Endothelial cell of coronary artery (primary cell): ENCODE data around the gene MRFAP1L1. TPM values are rescaled to one million over a fixed set of nuclear protein-coding genes. Genes with fewer than 3 reads are reported as not detected.

Experiments used
- total RNA-seq: library from RNA; depleted of rRNA; stranded (reverse); fragments of >200 nt; gene quantifications from 2 replicates; pipeline ENCODE4 v1.2.3, GENCODE V29; 2014

MRFAP1L1 gene
- 51.9 and 52.5 TPM in 2 replicates for total RNA-seq

DNA sequence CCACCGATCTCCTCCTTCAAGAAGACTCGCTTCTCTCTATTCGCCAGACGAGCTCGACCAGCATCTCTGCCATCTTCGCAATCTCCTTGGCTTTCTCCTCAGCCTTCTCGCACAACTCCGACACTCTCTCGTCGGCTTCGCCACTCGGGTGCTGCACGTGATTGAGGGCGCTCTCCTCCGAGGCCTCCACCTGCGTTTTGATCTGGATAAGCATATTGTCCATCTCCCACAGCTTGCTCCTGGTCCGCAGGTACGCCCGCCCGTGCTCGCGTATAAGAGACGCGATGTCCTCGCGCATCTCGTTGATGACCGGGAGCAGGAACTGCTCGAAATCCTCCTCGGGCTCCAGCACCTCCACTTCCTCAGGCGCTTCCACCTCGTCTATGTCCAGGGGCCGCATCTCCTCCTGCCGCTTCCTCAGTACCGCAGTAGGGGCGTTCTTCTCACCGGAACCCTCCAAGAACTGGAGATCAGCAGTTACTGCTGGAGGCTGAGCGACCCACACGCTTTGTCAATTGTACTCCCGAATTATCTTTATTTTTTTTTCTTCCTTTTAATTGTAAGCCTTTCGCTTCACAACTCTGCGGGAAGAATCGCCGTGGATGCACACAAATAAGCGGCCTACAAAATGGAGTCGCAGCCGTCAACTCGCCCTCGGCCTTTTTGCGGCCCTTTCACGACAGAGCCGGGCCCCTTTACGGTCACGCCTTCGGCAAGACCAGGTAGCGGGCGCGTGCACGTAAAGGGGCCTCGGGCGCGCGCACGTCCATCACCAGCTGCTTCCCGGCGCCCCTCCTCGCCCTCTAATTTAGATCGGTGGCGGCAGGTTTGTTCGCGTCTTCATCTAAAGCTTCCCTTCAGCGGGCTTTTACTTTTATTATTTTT is at the start of gene MRFAP1L1:
TSS of gene MRFAP1L1 (minus strand) at position 636 of the 885 bp plus-strand sequence. CDS start at position 400, 236 bp downstream.

DNA sequence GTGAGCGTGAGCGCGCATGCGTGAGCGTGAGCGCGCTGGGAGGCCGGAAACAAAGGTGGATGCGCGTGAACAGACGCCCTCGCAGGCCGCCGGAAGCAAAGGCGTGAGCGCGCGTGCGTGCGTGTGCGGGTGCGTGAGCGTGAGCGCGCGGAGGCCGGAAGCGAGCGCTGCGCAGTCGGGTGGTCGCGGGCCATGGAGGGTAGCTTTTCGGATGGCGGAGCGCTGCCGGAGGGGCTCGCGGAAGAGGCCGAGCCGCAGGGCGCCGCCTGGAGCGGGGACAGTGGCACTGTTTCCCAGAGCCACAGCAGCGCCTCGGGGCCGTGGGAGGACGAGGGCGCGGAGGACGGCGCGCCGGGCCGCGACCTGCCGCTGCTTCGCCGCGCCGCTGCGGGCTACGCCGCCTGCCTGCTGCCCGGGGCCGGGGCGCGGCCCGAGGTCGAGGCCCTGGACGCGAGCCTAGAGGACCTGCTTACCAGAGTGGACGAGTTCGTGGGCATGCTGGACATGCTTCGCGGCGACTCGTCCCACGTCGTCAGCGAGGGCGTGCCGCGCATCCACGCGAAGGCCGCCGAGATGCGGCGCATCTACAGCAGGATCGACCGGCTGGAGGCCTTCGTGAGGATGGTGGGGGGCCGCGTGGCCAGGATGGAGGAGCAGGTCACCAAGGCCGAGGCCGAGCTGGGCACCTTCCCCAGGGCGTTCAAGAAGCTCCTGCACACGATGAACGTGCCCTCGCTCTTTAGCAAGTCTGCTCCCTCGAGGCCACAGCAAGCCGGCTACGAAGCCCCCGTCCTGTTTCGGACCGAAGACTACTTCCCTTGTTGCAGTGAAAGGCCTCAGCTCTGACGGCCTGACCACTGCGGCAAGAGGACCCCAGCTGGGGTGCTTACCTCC is 6.6 kb upstream of the MRFAP1L1 start, which contains the start of gene BLOC1S4:
TSS of gene BLOC1S4 (plus strand) at position 157 of the 894 bp plus-strand sequence. CDS start at position 193, 36 bp downstream.

DNA sequence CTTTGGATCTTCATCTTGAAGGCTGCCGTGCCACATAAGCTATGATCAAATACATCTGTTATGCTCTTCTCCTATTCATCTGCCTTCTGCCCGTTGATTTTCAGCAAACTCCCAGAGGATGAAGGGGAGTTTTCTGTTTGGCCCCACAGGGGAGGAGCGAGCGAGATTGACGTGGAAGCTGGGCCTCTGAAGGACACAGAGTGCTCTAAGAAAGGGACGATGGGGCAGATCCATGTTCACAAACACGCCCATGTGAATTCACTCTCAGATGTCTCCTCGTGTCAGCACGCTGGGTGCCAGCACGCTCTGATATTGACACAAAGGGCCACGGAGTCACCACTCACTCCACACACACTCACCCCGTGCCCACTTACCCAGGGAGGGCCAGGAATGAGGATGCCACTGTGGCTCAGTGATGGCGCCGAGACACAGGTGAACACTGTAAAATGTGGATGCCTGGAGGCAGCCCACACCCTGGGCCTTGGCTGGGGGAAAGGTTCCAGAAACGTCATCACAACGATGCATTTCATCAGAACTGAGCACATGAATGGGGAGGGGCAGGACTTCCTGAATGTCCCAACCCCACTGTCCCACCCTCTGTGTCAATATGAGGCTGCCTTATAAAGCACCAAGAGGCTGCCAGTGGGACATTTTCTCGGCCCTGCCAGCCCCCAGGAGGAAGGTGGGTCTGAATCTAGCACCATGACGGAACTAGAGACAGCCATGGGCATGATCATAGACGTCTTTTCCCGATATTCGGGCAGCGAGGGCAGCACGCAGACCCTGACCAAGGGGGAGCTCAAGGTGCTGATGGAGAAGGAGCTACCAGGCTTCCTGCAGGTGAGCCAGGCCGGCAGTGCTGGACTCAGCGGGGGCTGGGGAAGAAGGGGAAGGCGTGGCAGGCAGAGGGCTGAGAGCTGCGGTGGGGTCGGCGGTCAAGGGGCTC is 16.2 kb downstream of the MRFAP1L1 start, which contains the start of gene S100P:
TSS of gene S100P (plus strand) at position 648 of the 946 bp plus-strand sequence. CDS start at position 703, 55 bp downstream.

Other genes with a start within 250 kb of the MRFAP1L1 start
- 0.09 and 0.66 TPM in 2 replicates for gene PPP2R2C, start 237.3 kb downstream of the MRFAP1L1 start, total RNA-seq
- 10.6 and 14.3 TPM in 2 replicates for gene MAN2B2, start 134.7 kb downstream of the MRFAP1L1 start, total RNA-seq
- 148 and 175 TPM in 2 replicates for gene MRFAP1, start 69.2 kb downstream of the MRFAP1L1 start, total RNA-seq
- gene S100P, start 16.0 kb downstream of the MRFAP1L1 start, total RNA-seq = 0.18 TPM in 1 of 2 replicates, not detected in the other
- 13.2 and 13.7 TPM in 2 replicates for gene BLOC1S4, start 6.3 kb upstream of the MRFAP1L1 start, total RNA-seq
- gene KIAA0232, start 72.9 kb upstream of the MRFAP1L1 start, total RNA-seq = 13.4 and 18.3 TPM in 2 replicates
- gene TBC1D14, start 200.0 kb upstream of the MRFAP1L1 start, total RNA-seq = 29.1 and 31.5 TPM in 2 replicates